Subcutaneous abdominal adipose tissue (tissue), 5 donors: ENCODE data around the gene PRXL2C.
"Not testable (repeated sequence)": the region's sequence is repeated elsewhere in the genome, so short reads cannot be mapped to it uniquely, and the experiment has no call there.

Experiments
- H3K27ac ChIP-seq: one replicate; pipeline ENCODE4 v1.7.0; 2013; ENCODE audit warnings: low read depth, mild to moderate bottlenecking, inconsistent platforms, low read length, moderate library complexity
- H3K27me3 ChIP-seq, 5 donors: one replicate each; pipeline ENCODE4 v1.7.0; 2013; ENCODE audit warnings: low read length in 5 of 5, inconsistent platforms in 1 of 5; ENCODE audit not compliant: control insufficient read depth in 5 of 5, insufficient read depth in 4 of 5
- H3K36me3 ChIP-seq, 5 donors: one replicate each; pipeline ENCODE4 v1.7.0; 2013; ENCODE audit warnings: low read length in 5 of 5; ENCODE audit not compliant: control insufficient read depth in 5 of 5, insufficient read depth in 5 of 5
- H3K4me1 ChIP-seq, 5 donors: one replicate each; pipeline ENCODE4 v1.7.0; 2013; ENCODE audit warnings: low read length in 5 of 5, mild to moderate bottlenecking in 3 of 5, moderate library complexity in 1 of 5; ENCODE audit not compliant: control insufficient read depth in 5 of 5, insufficient read depth in 5 of 5
- H3K4me3 ChIP-seq, 5 donors: one replicate each; pipeline ENCODE4 v1.7.0; 2013; ENCODE audit warnings: low read length in 5 of 5, low read depth in 1 of 5
- H3K9ac ChIP-seq, 5 donors: one replicate each; pipeline ENCODE4 v1.7.0; 2013; ENCODE audit warnings: low read length in 5 of 5, mild to moderate bottlenecking in 4 of 5, moderate library complexity in 3 of 5
- H3K9me3 ChIP-seq, 5 donors: one replicate each; pipeline ENCODE4 v1.7.0; 2013; ENCODE audit warnings: low read length in 5 of 5; ENCODE audit not compliant: control insufficient read depth in 5 of 5
- donor health status: healthy.
- donor health status: healthy.
- donor health status: healthy.
- donor health status: healthy.
- donor health status: healthy.

The PRXL2C gene, protein sequence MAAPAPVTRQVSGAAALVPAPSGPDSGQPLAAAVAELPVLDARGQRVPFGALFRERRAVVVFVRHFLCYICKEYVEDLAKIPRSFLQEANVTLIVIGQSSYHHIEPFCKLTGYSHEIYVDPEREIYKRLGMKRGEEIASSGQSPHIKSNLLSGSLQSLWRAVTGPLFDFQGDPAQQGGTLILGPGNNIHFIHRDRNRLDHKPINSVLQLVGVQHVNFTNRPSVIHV

DNA sequence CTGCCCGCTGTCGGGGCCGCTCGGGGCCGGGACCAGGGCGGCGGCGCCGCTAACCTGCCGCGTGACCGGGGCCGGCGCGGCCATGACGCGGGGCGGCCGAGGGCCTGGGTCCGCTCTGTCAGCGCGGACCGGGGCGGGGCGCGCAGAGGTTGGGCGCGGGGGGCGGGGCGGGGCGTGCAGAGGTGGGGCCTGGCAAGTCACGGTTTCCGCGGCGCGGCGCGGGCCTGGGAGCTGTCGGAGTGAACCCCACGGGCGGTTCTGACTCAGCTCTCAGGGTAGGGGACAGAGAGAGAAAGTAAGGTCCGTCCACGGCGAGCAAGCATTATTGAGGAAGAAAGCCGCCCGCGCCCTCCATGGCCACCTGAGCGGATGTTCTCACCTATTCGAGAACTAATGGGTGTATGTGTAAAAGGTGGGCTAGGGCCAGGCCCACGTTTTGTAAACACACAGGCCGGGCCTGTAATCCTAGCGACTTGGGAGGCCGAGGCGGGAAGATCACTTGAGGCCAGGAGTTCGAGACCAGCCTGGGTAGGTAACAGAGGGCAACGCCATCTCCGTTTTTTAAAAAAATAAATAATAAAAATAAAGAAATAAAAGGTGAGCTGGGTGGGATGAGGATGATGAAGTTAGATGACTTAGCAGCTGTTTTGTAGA, at the start of gene PRXL2C:
Gene PRXL2C (minus strand): TSS at position 120 of the 654 bp plus-strand sequence. CDS start 36 bp downstream, at position 84.
- H3K36me3 ChIP-seq, result peaks cover 4 to 13% (median 12%) of the 10 kb centered on the region in 5 donors
- peak within 1 kb of the TSS; percentile 35 to 88 (median 86) for H3K9ac ChIP-seq
- peak within 1 kb of the TSS; percentile 83 for H3K27ac ChIP-seq
- peak within 1 kb of the TSS; percentile 66 to 86 (median 73) for H3K4me3 ChIP-seq
- no peaks in the 10 kb centered on the region for H3K27me3 ChIP-seq
- H3K4me1 ChIP-seq, result peaks cover 6 to 22% (median 20%) of the 10 kb centered on the region in 5 donors
- no peaks in the 10 kb centered on the region for H3K9me3 ChIP-seq

DNA sequence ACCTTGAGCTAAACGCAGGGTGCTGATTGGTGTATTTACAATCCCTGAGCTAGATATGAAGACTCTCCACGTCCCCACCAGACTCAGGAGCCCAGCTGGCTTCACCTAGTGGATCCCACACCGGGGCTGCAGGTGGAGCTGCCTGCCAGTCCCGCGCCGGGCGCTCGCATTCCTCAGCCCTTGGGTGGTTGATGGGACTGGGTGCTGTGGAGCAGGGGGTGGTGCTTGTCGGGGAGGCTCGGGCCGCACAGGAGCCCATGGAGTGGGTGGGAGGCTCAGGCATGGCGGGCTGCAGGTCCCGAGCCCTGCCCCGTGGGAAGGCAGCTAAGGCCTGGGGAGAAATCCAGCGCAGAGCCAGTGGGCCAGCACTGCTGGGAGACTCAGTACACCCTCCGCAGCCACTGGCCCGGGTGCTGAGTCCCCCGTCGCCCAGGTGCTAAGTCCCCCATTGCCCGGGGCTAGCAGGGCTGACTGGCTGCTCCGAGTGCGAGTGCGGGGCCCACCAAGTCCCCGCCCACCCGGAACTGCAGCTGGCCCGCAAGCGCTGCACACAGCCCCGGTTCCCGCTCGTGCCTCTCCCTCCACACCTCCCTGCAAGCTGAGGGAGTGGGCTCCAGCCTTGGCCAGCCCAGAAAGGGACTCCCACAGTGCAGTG, 45.7 kb upstream of the PRXL2C start:
- H3K4me3 ChIP-seq, H3K36me3 ChIP-seq, H3K9ac ChIP-seq, H3K27me3 ChIP-seq, H3K4me1 ChIP-seq, H3K27ac ChIP-seq: not testable (repeated sequence)
- H3K9me3 ChIP-seq, result peaks cover 0 to 39% (median 15%) of the 10 kb centered on the region in 5 donors

DNA sequence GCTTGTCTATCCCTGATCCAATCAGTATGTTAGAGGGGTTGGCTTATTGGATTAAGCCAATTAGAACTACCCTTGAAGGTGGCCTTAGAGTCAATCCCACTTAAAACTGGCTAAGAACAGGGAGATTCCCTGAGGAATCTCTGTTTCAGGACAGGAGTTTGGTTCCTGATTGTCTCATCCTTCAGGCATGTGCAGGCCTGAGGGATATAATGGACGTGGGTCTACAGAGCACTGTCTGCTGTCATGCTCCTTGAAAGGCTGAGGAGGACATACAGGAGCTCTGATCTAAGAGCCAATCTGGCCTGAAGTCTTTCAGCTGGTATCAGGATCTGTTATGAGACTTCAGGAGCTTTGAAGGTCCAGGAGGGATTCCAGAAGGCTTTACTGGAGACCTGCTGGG, 36.2 kb upstream of the PRXL2C start:
- H3K27me3 ChIP-seq, result no peaks in the 10 kb centered on the region
- no peak overlapping the region for H3K9ac ChIP-seq
- no peak overlapping the region for H3K27ac ChIP-seq
- peaks cover 0 to 8% (median 6%) of the 10 kb centered on the region in 5 donors for H3K4me1 ChIP-seq
- H3K9me3 ChIP-seq, result peaks cover 0 to 9% (median 0%) of the 10 kb centered on the region in 5 donors
- no peak overlapping the region for H3K4me3 ChIP-seq
- no peaks in the 10 kb centered on the region for H3K36me3 ChIP-seq

DNA sequence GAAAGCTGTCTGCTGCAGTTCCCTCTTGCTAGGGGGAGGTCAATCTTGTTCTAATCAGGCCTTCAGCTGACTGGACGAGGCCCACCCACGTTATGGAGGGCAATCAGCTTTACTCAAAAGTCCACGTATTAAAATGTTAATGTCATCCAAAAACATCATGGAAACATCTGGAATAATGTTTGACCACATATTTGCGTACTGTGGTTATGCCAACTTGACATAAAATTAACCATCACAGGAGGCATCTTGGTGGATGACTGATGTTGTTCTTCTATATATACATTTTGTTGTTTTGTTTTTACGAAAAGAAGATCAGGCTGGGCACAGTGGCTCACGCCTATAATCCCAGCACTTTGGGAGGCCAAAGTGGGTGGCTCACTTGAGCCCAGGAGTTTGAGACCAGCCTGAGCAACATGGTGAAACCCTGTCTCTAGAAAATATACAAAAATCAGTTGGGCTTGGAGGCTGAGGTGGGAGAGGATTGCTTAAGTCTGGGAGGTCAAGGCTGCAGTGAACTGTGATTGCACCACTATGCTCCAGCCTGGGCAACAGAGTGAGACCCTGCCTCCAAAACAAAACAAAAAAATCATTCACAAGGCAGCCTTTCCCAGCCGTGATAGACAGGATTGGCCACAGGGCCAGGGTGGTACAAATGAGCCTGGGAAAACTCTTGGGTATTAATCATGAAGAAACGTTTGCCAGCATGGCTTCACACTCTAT, 33.8 kb upstream of the PRXL2C start:
- Histone ChIP-seq H3K9ac (no peak overlapping the region), H3K4me3 (no peak overlapping the region), H3K36me3 (no peaks in the 10 kb centered on the region), H3K4me1 (peaks cover 0 to 10% (median 10%) of the 10 kb centered on the region in 5 donors), H3K27ac (no peak overlapping the region), H3K27me3 (no peaks in the 10 kb centered on the region), H3K9me3 (peaks cover 0 to 9% (median 0%) of the 10 kb centered on the region in 5 donors)

DNA sequence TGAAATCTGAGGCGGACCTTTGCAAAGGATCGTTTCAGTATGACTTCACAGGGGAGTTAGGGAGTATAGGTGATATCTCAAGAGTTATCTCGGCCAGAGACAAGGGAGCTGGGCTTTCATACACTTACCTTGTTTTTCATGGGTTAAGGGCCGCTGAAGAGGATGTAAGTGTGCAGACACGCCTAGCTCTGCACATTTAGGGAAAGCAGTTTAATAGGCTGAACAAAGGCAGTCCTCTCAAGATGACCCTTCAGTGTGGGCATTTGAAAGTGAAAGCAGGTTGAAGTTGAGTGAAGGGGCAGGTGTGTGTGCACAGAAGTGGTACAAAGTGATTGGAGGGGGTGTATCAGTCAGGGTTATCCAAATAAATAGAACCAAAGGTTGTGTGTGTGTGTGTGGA, 33.1 kb upstream of the PRXL2C start:
- peaks cover 0 to 10% (median 10%) of the 10 kb centered on the region in 5 donors for H3K4me1 ChIP-seq
- H3K4me3 ChIP-seq, result no peak overlapping the region
- no peak overlapping the region for H3K9ac ChIP-seq
- H3K36me3 ChIP-seq, result no peaks in the 10 kb centered on the region
- peaks cover 0 to 9% (median 0%) of the 10 kb centered on the region in 5 donors for H3K9me3 ChIP-seq
- H3K27ac ChIP-seq, result no peak overlapping the region
- H3K27me3 ChIP-seq, result no peaks in the 10 kb centered on the region

DNA sequence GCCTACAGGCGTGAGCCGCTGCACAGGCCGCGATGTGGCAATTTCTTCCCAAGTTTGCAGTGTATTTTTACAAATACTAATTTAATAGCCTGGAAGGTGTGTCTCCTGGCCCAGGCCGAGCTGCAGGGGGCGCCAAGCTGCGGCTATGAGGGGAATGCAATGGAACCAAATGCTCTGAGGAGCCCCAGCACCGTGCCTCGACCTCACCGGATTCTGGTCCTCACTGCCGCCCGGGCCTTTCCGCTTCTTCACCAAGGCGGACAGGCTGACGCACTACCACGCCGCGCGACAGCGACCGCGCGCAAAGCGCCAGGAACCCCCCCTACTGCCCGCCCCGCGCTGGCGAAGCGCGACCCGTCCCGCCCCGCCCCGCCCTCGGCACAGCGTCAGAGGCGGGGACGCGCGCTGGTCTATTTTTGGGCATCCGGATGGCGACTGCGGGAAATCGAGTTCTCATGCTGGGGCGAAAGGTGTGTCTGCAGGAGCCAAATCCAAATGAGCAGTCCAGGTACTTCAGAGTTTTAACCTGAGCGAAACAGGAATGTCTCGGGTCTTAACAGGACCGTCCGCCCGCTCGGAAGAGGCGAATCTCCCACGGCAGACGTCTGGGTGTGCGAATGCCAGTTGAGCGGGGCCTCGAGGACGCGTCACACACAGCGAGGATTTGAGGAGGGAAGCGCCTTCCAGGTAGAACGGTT, 31.7 kb upstream of the PRXL2C start:
- peak overlapping the region; percentile 67 to 88 (median 84) for H3K4me3 ChIP-seq
- peaks cover 0 to 10% (median 10%) of the 10 kb centered on the region in 5 donors for H3K4me1 ChIP-seq
- no peak overlapping the region for H3K27ac ChIP-seq
- peaks cover 0 to 5% (median 0%) of the 10 kb centered on the region in 5 donors for H3K9me3 ChIP-seq
- H3K27me3 ChIP-seq, result no peaks in the 10 kb centered on the region
- H3K9ac ChIP-seq, result peak overlapping the region in 3 of 5 donors; percentile 28 to 64 (median 51)
- no peaks in the 10 kb centered on the region for H3K36me3 ChIP-seq

DNA sequence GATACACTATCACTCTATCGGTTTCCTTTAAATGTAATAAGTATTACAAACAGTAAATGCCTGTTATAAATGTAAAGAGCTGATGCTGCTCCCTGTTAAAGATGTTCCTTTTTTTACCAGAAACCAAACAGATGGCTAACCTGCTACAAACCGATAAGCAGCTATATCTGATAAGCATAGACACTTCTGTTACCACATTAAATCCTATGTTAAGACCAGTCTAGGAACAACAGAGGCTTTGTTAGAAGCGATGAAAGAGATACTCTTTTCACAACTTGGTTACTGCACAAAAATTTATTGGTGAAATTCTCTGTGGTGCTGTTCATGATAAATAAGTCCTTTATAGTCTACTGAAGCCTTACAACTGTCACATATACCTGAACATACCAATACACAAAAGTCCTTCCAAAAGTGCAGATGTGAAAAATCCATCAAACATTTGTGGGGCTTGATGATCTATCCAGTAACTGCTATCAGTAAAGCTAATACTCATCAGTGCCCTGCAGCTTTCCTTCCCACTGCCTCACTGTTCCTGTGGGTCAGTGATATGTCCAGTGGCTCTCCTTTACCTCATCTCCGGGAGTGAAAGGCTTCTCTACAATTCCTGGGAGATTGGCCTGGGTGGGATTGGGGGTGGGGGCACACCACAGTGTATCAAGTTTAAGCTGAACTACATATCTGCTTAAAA, 25.8 kb upstream of the PRXL2C start:
- H3K27ac ChIP-seq, result no peak overlapping the region
- H3K4me3 ChIP-seq, result no peak overlapping the region

DNA sequence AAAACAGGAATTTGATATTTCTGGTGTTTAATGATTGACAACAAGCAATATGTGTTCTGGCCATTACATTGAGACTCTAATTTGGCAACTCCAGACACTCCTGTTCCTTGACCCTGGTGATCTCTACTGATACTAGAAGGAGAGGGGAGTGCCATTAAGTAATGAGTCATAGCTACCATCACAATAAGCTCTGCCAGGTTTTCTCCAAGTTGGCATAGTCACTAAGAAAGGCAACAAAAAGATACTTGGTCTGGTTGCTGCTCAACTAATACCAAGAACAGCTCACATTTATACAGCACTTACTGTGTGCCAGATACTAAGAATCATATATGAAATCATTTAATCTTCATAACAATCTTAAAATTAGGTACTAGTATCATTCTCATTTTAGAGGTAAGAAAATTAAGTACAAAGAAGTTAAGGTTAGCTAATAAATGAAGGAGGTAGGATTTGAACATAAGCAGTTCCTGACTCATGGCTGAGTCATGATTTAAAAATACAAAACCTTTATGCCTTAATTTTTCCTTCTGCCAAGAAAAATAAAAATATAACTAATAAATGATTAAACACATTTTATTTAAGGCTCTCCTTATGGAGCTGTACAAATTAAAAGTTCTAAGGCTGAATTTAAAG, 19.9 kb upstream of the PRXL2C start:
- no peak overlapping the region for H3K9ac ChIP-seq
- no peaks in the 10 kb centered on the region for H3K36me3 ChIP-seq
- H3K9me3 ChIP-seq, result no peaks in the 10 kb centered on the region
- H3K27me3 ChIP-seq, result peaks cover 0 to 2% (median 0%) of the 10 kb centered on the region in 5 donors
- no peak overlapping the region for H3K4me3 ChIP-seq
- no peaks in the 10 kb centered on the region for H3K4me1 ChIP-seq
- no peak overlapping the region for H3K27ac ChIP-seq

More for the DNA sequence above, 25.8 kb upstream of the PRXL2C start:
- Histone ChIP-seq H3K9me3 (no peaks in the 10 kb centered on the region), H3K9ac (no peak overlapping the region), H3K4me1 (peaks cover 0 to under 1% (median 0%) of the 10 kb centered on the region in 5 donors), H3K36me3 (no peaks in the 10 kb centered on the region), H3K27me3 (no peaks in the 10 kb centered on the region)

DNA sequence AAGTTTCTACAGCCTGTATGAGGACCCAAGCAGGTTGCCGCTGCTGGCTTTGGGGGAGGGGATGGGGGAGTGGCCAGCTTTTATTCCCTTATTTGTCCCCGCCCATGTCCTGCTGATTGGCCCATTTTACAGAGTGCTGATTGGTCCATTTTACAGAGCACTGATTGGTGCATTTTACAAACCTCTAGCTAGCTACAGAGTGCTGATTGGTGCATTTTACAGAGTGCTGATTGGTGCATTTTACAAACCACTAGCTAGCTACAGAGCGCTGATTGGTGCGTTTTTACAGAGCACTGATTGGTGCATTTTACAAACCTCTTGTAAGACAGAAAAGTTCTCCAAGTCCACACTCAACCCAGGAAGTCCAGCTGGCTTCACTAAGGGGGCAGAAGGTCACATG, 18.7 kb upstream of the PRXL2C start:
- not testable (repeated sequence) for H3K4me1 ChIP-seq, H3K27ac ChIP-seq, H3K9me3 ChIP-seq, H3K4me3 ChIP-seq, H3K27me3 ChIP-seq, H3K36me3 ChIP-seq, H3K9ac ChIP-seq
